ENCODE data around the gene KRIT1.

- TF ChIP-seq CTCF (IDR thresholded peaks at IDR 0.05) (no peak), POLR2AphosphoS5 (IDR thresholded peaks at IDR 0.05) (no peak), EP300 (IDR thresholded peaks at IDR 0.05) (no peak), POLR2A (IDR thresholded peaks at IDR 0.05; ENCODE audit: low read depth) (no peak)
Measured at GRCh38 chr7:92246360-92247101, 817 bp upstream of the KRIT1 start.

Measured in esophagus muscularis mucosa (tissue), 4 donors.